DND-41 (cell line): ENCODE measurements around the gene SNX1.
"Not testable (repeated sequence)": the region's sequence is repeated elsewhere in the genome, so short reads cannot be mapped to it uniquely, and the experiment has no call there.

ENCODE experiments used
- EZH2 ChIP-seq: IDR thresholded peaks from 3 replicates; pipeline ENCODE4 v1.6.1; 2012; ENCODE audit warnings: borderline replicate concordance, low read depth, mild to moderate bottlenecking, moderate library complexity, low read length, inconsistent platforms; ENCODE audit not compliant: severe bottlenecking
- TF ChIP-seq, protein P1 (sequence below): IDR thresholded peaks from 2 replicates; pipeline ENCODE4 v1.5.1; 2012; ENCODE audit warnings: borderline replicate concordance, low read length, moderate library complexity, mild to moderate bottlenecking; ENCODE audit not compliant: poor library complexity, severe bottlenecking; ENCODE audit errors: extremely low read depth

DNA sequence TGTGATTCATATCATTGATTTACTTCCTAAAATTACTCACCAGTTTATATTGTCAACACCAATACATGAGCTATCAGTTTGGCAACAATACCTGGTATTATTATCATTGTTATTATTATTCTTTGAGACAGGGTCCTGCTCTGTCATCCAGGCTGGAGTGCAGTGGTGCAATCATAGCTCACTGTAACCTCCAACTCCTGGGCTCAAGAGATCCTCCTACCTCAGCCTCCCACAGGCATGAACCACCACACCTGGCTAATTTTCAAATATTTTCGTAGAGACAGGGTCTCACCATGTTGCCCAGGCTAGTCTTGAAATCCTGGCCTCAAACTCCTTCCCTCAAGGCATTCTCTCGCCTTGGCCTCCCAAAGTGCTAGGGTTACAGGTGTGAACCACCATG is 22.3 kb upstream of the SNX1 start:
- TF ChIP-seq, protein P1, sequence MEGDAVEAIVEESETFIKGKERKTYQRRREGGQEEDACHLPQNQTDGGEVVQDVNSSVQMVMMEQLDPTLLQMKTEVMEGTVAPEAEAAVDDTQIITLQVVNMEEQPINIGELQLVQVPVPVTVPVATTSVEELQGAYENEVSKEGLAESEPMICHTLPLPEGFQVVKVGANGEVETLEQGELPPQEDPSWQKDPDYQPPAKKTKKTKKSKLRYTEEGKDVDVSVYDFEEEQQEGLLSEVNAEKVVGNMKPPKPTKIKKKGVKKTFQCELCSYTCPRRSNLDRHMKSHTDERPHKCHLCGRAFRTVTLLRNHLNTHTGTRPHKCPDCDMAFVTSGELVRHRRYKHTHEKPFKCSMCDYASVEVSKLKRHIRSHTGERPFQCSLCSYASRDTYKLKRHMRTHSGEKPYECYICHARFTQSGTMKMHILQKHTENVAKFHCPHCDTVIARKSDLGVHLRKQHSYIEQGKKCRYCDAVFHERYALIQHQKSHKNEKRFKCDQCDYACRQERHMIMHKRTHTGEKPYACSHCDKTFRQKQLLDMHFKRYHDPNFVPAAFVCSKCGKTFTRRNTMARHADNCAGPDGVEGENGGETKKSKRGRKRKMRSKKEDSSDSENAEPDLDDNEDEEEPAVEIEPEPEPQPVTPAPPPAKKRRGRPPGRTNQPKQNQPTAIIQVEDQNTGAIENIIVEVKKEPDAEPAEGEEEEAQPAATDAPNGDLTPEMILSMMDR = not testable (repeated sequence)
- not testable (repeated sequence) for TF ChIP-seq EZH2
